SU-DHL-6 (cell line): ENCODE data around the gene CST4.

Experiments used
- EZH2phosphoT487 ChIP-seq: fragments of 200-600 bp; sonication (generic), shearing (Covaris generic); conservative IDR thresholded peaks from 2 replicates; pipeline ENCODE4 v1.6.1; 2018; ENCODE audit warnings: mild to moderate bottlenecking, antibody characterized with exemption, low read length, moderate library complexity, mixed read lengths
- TF ChIP-seq, protein P1 (sequence below): fragments of 200-600 bp; sonication (generic); IDR thresholded peaks from one replicate; pipeline ENCODE4 v1.5.1; 2017; ENCODE audit warnings: antibody characterized with exemption, mild to moderate bottlenecking, low read length, moderate library complexity; ENCODE audit not compliant: insufficient read depth, poor library complexity, severe bottlenecking

GRCh38 chr20:23670361-23670760 lies 18.5 kb downstream of the CST4 start:
- TF ChIP-seq, protein P1, sequence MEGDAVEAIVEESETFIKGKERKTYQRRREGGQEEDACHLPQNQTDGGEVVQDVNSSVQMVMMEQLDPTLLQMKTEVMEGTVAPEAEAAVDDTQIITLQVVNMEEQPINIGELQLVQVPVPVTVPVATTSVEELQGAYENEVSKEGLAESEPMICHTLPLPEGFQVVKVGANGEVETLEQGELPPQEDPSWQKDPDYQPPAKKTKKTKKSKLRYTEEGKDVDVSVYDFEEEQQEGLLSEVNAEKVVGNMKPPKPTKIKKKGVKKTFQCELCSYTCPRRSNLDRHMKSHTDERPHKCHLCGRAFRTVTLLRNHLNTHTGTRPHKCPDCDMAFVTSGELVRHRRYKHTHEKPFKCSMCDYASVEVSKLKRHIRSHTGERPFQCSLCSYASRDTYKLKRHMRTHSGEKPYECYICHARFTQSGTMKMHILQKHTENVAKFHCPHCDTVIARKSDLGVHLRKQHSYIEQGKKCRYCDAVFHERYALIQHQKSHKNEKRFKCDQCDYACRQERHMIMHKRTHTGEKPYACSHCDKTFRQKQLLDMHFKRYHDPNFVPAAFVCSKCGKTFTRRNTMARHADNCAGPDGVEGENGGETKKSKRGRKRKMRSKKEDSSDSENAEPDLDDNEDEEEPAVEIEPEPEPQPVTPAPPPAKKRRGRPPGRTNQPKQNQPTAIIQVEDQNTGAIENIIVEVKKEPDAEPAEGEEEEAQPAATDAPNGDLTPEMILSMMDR = no peak
- TF ChIP-seq EZH2phosphoT487 = no peak
